ENCODE results near the gene GRPEL2. TPM values are rescaled to one million over a fixed set of nuclear protein-coding genes. Genes with fewer than 3 reads are reported as not detected.

The GRPEL2 gene
- total and polyA plus RNA-seq, 2 experiments from 2014 or later = 20.2 to 62.2 TPM

- Mint-ChIP-seq H3K27me3 (ENCODE audit: insufficient read depth, low read depth, poor library complexity) (no peaks in the 10 kb centered on the region), H3K4me1 (peaks cover 1% of the 10 kb centered on the region; the same call in 2 of the 3 replicates), H3K9me3 (no peaks in the 10 kb centered on the region), H3K36me3 (ENCODE audit: low read depth) (peaks cover 8% of the 10 kb centered on the region), H3K4me3 (no peak overlapping the region), H3K27ac (no peak overlapping the region)
- Histone ChIP-seq H3K79me2 (replicated peaks; ENCODE audit: insufficient read depth) (peaks cover 14% of the 10 kb centered on the region), H3K4me2 (no peak overlapping the region), H3F3A (replicated peaks; ENCODE audit: low read depth) (no peaks in the 10 kb centered on the region), H3K4me3 (no peak overlapping the region), H3K27ac (ENCODE audit: low read depth) (no peak overlapping the region), H2AFZ (no peak overlapping the region), H4K20me1 (replicated peaks; ENCODE audit: insufficient read depth) (no peaks in the 10 kb centered on the region), H3K27me3 (ENCODE audit: insufficient read depth) (no peaks in the 10 kb centered on the region), H3K4me1 (ENCODE audit: insufficient read depth) (no peaks in the 10 kb centered on the region), H3K9me2 (ENCODE audit: insufficient read depth) (no peaks in the 10 kb centered on the region), H3K36me3 (ENCODE audit: insufficient read depth) (no peaks in the 10 kb centered on the region)
- ATAC-seq (no peak), DNase-seq (ENCODE audit: low spot score) (no peak)
- TF ChIP-seq, protein P1, sequence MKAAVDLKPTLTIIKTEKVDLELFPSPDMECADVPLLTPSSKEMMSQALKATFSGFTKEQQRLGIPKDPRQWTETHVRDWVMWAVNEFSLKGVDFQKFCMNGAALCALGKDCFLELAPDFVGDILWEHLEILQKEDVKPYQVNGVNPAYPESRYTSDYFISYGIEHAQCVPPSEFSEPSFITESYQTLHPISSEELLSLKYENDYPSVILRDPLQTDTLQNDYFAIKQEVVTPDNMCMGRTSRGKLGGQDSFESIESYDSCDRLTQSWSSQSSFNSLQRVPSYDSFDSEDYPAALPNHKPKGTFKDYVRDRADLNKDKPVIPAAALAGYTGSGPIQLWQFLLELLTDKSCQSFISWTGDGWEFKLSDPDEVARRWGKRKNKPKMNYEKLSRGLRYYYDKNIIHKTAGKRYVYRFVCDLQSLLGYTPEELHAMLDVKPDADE (IDR thresholded peaks at IDR 0.05) = no peak
- TF ChIP-seq, protein P2, sequence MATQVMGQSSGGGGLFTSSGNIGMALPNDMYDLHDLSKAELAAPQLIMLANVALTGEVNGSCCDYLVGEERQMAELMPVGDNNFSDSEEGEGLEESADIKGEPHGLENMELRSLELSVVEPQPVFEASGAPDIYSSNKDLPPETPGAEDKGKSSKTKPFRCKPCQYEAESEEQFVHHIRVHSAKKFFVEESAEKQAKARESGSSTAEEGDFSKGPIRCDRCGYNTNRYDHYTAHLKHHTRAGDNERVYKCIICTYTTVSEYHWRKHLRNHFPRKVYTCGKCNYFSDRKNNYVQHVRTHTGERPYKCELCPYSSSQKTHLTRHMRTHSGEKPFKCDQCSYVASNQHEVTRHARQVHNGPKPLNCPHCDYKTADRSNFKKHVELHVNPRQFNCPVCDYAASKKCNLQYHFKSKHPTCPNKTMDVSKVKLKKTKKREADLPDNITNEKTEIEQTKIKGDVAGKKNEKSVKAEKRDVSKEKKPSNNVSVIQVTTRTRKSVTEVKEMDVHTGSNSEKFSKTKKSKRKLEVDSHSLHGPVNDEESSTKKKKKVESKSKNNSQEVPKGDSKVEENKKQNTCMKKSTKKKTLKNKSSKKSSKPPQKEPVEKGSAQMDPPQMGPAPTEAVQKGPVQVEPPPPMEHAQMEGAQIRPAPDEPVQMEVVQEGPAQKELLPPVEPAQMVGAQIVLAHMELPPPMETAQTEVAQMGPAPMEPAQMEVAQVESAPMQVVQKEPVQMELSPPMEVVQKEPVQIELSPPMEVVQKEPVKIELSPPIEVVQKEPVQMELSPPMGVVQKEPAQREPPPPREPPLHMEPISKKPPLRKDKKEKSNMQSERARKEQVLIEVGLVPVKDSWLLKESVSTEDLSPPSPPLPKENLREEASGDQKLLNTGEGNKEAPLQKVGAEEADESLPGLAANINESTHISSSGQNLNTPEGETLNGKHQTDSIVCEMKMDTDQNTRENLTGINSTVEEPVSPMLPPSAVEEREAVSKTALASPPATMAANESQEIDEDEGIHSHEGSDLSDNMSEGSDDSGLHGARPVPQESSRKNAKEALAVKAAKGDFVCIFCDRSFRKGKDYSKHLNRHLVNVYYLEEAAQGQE (IDR thresholded peaks at IDR 0.05; ENCODE audit: unreplicated experiment) = no peak
- TF ChIP-seq EZH2phosphoT487 (IDR thresholded peaks at IDR 0.05; ENCODE audit: unreplicated experiment) (no peak), EZH2 (IDR thresholded peaks at IDR 0.05; ENCODE audit: low read depth, unreplicated experiment) (no peak), ZNF331 (CRISPR knock-in tag; IDR thresholded peaks at IDR 0.05; ENCODE audit: low read depth) (no peak), ZNF462 (CRISPR knock-in tag; IDR thresholded peaks at IDR 0.05) (no peak), POLR2AphosphoS5 (IDR thresholded peaks at IDR 0.05; ENCODE audit: low read depth) (no peak), JUNB (IDR thresholded peaks at IDR 0.05; ENCODE audit: unreplicated experiment) (no peak), CTCF (conservative IDR thresholded peaks at IDR 0.05; ENCODE audit: low read depth in 2 of 2) (no peak), STAT1 (IDR thresholded peaks at IDR 0.05; ENCODE audit: unreplicated experiment) (no peak), NANOG (IDR thresholded peaks at IDR 0.05; ENCODE audit: borderline replicate concordance) (no peak), CREB1 (CRISPR knock-in tag; IDR thresholded peaks at IDR 0.05; ENCODE audit: low read depth) (no peak), ZNF114 (CRISPR knock-in tag; IDR thresholded peaks at IDR 0.05) (no peak)
These were observed 3.4 kb upstream of the GRPEL2 start for GRCh38 chr5:149341876-149342275.
